ENCODE data around the gene PHKA2.

Gene PHKA2

DNA sequence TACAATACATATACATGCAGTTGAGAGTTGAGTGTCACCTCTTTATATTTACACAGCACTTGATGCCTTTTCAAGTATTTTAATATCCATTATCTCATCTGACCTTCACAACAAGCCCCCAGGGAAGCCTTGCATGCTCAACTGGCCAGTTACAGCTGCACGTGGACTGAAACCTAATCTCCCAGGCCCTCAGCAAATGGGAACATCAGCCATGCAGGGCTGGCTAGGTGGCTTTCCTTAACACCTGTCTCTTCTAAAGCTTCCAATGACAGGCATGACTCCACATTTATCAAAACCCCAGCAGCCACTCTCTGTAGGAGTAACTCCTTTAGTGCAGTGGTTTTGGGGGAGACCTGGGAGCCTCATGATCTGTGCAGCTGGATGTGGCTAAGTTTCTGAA, 56.4 kb downstream of the PHKA2 start:
- DNase-seq: no peak

DNA sequence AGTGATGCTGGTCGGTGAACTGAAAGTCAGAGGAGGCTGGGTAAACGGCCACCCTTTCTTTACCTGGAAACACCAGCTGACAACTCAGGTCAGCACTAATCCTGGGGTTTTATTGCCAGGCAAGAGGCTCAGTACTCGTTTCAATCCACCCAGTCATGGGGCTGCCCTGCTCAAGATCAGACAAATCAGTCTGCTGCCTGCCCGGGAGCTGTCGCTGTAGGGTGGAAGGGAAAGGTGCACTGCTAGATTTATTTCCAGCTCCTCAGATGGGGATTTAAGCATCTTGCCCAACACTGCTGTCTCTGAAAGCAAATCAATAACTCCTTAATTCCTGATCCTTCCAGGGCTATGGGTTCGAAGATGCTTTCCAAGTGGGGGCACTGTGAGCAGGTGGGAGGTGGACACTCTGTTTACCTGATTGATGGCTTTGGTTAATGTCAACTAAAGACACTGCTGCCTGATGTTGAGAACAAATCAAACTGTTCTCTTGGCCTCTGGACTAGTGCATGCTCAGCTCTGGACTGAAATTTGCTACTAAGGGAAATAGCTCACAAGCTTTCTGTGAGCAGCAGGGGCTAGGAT, 59.3 kb downstream of the PHKA2 start:
- DNase-seq: no peak

DNA sequence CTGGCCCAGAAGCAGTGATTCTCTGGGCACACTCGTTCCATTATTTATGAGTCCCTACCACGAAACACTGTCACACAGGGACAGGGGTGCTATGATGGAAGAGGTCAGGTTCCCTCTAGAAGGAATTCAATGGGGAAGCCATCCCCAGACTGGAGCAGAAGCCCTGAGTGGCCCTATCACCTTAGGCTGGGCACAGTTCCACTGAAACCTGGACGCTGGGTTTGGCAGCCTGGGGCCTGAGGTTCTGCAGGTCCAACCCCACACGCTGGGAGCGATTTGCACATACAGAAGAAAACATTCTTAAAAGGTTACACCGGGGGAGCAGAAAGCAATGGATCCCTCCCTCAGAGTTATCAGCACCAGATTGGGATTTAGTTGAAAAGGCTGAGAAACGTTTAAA, 63.3 kb downstream of the PHKA2 start:
- no peak for DNase-seq

DNA sequence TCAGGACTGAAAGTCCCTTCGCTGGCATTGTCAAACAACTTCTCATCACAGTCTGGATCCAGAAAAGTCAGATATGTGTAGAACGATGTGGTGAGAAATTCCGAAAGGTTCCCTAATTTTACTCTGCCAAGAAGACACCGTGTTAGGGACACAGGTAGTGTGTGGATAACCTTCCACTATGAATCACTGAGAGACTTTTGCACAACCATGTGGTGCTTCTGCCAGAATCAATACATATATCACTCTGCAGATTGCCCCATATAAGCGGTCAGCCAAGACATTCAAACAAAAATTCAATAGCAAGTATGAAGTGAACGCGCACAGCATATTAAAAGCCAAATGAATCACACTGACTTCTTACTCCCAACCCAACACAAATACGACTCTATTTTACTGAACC, 63.8 kb downstream of the PHKA2 start:
- no peak for DNase-seq

DNA sequence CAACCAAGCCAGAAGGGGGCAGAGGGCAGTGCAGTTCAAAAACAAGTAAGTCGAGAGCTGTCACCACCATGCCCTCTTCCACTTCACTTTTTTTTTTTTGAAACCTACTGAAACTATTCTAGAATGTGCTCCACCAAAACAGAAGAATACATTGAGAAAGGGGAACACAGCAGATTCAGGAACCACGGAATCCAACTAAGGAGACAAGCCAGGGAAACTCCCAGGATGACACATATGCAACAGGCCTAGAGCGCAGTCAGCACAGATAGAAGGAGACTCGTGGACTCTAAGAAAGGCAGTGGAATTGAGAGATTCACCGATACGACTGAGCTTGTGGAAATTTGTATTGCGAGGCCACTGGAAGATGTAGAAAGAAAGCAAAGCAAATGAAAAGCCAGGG, 66.1 kb downstream of the PHKA2 start:
- no peak for DNase-seq

DNA sequence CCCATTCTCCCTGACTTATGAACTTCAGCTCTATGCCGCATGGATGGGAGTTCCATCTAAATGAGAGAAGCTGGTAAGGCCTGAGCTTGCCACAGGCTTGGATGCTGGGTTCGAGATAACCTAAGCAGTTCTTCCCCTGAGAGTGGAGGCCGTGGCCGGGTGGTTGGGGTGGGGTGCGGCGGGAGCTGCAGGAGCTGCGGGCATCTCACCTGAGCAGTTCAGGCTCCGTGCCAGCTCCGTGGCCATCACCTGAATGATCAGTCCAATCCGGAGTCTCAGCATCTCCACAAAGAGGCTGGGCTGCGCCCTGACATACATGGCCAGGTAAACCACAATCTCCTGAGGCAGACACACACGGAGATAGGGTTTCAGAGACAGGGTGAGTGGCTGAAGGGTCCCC, 77.6 kb downstream of the PHKA2 start:
- no peak for DNase-seq

DNA sequence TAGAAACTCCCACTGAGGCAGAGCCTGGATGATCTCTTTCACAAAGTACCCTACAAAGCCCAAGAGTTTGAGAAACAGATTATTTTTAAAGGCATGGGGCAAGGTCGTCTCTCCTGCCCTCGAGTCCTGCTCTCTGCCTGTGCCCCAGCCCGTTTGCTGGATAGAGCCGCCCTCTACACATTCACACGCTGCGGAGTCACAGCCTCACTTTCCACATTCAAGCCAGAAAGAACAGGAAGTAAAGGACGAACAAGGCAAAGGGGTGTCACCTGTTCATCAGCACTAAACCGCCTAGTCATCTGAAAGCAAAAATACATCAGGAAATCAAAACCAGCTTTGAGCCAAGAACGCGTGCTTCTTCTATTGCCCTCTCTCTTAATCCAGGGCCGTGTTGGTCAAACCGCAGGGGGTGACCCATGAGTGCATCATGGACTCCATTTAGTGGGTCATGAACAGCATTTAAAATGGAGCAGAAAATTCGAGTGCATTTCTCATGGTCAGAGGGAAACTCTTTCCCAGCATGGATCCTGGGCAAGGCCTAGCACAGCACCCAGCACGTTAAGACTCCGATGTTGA, 83.4 kb downstream of the PHKA2 start:
- no peak for DNase-seq

DNA sequence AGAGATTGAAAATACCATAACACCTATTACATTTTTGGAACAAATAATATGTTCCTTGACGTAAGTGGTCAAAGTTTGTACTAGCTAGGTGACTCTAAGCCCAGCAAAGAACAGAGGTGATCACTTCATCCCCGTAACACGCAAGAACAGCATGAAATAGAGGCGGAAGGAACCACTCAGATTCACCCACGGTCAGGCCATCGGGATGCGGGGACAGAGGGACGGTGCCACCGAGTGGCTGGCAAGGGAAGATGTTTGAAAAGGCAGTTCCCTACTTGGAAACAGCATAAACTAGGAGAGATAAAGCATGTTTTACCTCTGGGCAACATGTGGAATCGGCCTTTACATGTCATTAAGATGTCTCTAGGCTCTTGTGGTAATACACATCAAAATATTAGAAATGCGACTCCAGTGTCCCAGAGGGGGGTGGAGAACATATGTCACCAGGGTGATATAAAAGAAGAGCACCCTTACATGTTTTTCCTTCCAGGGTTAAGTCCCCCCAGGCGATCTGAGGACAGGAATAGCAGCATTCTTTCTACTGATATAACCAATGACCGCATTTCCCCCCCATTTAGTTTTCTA, 84.0 kb downstream of the PHKA2 start:
- DNase-seq: no peak

DNA sequence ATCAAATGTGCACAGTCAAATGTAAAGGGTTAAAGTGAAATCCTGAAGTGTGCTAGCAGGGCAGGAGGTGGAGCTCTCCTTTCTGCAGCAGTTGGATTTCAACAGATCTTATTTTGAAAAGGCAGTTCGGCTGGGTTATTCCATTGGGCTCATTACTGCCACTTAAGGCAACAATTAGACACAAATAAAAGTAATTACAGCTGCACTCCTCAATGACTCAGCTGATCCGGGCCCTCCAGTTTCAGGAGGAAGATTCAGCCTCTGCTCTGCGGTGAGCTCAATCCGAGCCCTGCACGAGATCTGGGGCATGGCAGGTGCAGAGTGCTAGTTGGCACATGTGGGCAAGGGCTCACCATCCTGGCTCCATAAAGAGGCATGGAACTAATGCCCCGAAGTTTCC, 85.4 kb downstream of the PHKA2 start:
- DNase-seq: no peak

DNA sequence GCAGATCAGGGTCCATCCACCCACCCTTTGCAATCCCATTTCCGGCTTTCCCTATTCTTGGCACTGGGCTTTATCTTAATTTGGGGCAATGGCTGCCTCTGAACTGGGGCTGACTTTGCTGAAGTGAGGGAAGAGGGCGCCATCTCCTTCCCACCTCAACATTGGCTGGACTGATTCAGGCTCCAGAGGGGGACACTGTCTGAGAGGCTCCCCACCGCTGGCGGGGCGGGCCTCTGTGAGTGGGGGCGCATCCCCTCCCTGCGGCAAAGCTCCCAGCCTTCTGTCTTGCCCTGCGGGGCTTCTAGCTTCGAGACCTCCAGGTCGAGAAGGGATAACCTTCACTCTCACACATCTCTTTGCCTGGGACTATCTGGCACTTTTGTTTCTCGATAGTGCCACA, 85.8 kb downstream of the PHKA2 start:
- DNase-seq: no peak

DNA sequence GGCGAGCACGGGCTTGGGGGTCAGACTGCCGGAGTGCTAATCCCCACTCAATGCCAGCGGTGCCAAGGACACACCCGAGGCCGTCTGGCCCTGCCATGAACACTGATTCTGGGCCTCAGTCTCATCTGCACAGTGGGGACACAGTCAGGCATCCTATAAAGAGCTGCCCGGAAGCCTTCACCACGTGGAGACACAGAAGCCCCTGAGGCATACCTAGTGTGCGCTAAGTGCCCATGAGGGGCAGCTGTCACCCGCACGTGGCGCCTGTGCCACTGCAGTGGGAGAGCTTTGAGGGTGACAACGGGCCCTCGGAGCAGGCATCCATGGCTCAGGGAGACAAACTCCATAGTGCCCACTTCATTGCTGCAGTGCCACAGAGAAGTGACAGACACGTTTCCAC, 86.3 kb downstream of the PHKA2 start:
- no peak for DNase-seq

DNA sequence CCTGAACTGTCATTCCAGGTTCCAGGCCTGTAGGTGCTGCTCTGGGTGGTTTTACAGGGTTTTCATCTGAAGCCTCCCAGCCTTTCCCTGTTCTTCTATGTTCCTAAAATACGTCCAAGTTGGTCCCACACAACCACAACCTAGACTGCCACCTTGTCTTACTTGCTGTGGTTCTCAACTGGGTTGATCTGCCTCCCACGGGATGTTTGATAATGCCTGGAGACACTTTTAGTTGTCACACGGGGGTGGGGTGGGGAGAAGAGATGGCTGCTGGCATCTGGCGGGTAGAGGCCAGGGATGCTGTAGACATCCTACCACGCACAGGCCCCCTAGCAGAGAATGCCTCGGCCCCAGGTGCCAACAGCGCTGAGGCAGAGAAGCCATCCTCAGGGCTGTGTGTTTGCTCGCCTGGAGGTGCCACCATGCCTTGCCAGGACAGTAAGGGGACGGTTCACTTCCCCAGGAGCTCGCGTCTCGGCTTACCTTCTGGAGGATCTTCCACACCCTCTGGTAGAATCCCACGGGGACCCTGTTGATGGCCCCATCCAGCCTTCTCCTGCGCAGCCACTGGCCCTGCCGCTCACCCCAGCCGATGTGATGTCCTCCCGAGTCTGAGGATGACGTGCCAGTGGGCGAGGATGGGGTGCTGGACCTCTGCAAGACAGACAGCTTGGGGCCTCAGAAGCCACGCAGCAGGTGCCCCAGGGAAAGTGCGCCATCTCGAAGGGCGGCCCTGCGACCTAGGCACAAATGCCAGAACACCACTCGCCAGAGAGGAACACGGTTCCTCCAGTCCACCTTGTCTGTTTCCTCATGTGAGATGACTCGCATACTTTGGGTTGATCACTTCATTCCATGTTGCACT, 87.0 kb downstream of the PHKA2 start:
- DNase-seq: no peak

DNA sequence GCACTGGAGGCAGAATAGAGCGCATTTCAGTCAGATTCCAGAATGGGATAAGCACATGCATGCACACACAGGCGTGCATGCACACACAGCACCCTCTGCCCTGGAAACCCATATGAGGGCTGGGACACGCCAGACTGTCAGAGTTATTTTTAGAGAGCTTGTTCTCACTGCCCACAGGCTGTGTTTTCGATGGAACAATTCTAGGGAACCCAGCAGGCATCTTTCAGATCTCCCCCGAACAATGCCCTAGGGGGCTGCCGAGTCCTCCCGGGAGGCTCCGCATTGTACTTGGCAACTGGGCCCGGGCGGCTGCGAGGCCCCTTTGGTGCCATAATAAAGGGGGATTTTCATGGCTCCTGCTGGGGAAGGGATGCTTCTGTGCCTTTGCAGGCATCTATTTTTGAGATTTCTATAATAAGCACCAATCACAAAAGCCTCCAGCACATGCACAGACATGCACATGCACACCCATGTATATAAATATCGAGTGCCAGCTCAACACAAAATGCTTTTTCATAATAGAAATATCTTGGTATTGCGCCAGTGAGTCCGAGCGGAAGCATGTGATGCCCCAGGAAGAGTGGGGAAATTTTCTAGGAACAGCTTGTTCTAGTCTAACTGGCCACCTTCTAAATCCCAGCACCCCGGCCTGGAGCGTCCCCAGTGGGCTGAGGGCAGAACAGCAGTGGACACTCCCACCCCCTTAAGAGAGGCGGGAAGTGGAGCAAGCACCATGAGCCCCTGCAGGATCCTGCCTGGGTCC, 88.5 kb downstream of the PHKA2 start:
- DNase-seq: no peak

DNA sequence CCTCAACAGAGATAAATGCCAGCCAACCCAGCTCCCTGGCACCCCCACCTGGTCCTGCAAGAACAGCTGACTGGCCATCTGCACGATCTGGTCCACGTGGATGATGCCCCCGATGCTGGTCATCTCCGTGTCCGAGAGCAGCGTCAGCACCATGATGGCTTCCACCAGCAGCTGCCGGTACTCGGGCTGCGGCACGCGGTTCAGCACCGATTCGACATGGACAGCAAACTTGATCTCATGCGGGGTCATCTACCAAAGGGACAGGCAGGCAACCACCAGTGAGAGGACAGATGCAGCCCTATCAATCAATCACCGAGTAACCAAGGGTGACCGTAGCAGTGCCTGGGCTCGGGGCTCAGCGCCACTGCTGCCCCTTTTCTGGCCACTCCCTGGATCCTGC, 89.8 kb downstream of the PHKA2 start:
- DNase-seq: no peak

DNA sequence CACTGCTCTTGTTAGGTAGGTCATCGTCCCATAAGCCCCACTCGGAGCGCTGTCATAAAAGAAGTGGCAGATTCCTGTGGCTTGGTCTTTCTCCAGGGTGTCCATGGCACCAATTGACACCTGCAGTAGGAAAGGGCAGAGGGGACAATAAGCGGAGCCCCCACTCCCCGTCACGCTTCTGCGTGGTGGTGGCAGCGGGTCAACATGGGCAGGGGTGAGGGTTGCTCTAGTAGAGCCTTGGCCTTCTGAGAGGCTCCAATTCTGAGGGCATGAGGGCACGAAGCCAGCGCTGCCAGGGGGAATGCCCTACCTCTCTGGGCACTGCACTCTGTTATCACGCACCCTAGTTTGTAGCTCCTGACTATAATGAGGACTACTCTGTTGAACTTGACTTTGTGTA, 90.4 kb downstream of the PHKA2 start:
- DNase-seq: no peak

DNA sequence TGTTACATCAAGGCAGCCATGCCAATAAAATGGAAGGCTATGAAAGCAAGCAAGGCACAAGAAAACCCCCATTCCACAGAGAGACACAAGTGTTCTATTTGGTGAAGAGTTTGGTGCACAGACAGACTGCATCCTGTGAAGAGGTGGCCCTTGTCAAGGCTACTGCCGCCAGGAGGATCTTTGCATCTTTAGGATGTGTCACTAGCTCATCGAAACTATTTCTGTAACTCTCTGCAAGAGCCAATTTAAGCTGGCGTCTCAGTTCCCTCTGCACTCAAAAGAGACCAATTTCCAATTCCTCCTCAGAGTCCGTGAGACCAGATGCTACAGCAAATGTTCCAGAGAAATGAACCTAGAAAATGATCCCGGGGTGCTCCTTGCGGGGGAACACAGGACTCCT, 91.0 kb downstream of the PHKA2 start:
- DNase-seq: no peak

DNA sequence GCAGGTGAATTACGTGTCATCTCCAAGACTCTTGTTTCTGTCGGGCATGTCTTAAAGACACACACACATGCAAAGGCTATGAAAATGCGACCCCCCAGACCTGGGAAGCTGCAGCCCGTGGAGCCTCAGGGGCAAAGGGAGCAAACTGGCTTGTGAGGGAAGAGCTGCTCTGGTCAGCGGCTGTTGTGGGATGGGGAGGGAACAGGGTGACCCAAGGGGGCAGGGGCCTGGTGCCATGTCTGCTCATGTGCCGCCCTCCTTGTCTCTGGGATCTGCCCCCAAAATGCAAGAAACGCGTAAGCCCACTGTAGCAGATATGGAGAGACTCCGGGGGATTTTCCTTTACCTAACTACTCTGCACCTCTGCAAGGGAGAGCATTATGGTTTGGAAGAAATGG, 92.4 kb downstream of the PHKA2 start:
- no peak for DNase-seq

DNA sequence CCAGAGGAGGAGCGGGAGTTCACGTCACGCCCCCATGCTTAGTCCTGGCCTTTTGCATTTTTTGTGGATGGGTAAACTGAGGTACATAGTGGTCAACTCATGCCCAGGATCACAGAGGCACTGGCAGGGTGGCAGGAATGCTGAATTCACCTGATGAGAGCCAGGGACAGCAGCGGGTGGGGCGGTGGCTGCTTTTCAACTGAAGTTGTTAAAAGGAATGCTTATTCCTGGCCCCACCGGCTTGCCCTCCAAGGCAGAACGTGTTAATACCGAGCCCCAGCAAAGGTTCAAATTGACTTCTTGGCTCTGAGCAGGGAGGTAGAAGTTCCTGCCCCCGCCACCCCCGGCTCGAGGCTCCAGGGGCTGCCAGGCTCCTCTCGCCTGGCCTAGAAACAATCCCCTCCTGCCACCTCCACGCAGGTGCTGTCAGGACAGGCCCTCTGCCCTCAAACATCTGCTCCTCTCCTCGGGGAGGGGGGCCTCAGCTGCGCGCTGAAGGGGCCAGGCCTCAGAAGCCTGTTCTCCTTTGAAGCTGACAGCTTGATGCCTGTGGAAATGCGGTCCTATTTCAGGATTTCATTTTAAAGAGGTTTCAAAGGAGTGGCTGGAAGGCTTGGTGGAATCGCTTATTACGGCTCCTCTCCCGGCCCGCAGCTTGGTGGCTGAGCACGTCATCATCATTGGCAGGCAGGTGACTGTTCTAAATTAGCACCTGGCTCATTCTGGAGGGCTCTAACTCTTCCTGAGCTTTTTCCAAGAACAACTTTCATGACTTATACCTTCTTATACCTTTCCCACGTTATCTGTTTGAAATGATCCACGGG, 93.0 kb downstream of the PHKA2 start:
- DNase-seq: no peak

DNA sequence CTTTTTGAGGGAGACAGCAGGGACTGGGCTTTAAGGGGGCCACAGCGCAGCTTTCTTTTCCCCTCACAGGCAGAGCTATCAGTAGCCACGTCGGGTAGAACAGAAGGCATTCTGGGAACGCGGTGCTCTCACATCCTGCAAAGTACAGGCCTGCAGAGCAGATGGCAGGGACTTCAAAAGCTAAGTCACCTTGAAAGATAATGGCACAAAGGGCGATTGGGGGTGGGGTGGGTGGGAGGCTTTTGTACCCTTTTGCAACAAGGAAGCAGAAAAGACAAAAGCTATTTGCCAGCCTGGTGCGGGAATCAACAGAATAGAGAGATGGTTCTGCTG, 93.9 kb downstream of the PHKA2 start:
- no peak for DNase-seq

DNA sequence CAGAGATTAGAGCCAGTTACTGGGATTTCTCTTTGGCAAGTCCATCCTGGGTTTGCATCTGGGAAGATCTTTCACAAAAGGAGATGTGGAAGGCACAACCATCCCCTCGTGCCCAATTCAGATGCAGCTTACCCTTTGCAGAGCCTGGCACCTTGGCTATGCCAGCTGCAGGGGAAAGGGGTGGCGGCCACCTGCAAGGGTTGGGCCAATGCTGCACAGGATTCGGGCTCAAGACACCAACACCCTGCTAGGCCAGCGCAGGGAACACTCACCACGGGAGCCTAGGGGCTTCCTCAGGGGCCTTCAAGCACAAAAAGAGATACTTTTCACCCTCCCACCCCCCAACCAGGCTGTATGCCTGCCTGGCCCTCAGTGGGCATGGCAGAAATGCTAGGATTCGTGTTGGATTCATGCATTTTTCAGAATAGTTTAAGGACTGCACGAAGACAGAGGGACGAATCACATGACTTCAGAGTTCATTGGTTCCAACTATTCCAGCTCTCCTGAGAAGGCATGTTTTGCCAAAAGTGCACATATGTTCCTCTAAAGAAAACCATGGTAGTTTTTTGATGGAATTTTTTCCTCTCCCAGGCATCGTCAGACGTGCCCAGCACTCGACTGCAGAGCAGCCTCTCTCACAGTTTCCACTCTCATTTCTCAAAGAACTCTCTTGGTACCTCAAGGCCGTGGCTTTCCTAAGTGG, 94.4 kb downstream of the PHKA2 start:
- DNase-seq: no peak

DNA sequence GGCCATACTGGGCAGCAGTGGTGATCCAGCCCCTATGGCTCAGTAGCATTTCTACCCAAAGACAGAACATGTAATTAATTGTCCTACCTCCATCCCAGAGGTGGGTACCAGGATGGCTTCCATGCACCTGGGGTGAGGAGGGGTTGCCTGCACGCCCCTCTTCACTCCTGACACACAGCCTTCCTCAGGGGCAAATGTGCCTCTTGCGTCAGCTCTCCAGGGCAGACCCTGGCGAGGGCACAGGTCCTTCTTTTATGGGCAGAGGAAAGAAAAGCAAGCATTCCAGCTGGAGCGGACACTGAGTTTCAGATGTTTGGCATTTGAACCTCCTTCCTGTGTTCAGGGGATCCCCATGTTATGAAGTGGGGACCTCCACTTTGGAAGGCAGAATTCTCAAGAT, 95.6 kb downstream of the PHKA2 start:
- DNase-seq: no peak

DNA sequence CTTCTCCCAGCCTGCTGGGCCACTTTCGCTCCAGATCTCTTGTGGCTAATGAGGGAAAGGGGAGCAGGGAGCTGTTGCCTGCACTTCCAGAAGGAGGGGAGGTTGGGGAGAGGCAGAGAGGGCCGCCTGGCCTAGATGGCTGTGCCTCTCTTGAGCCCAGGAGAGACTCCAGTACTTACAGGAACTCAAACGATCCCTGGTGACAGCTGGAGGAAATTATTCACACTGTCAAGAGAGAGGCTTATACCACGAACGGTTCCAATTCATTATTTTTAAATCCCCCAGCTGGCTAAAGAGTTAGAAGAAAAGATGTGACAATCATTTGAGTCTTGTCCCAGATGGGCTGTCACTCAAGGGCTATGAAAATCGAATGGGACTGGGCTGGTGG, 96.1 kb downstream of the PHKA2 start:
- DNase-seq: no peak
